ENCODE data around the gene HNRNPH2.

DNA sequence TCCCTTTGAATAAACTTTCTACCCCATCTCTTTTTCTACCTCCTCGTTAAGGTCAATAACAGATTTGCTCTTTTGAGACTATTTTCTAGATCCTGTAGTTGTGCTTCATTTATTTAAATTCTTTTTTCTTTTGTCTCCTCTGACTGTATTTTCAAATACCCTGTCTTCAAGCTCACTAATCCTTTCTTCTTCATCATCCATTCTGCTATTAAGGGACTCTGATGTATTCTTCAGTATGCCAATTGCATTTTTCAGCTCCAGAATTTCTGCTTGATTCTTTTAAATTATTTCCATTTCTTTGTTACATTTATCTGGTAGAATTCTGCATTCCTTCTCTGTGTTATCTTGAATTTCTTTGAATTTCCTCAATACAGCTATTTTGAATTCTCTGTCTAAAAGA is 41.3 kb downstream of the HNRNPH2 start:
- TF ChIP-seq, protein P1, sequence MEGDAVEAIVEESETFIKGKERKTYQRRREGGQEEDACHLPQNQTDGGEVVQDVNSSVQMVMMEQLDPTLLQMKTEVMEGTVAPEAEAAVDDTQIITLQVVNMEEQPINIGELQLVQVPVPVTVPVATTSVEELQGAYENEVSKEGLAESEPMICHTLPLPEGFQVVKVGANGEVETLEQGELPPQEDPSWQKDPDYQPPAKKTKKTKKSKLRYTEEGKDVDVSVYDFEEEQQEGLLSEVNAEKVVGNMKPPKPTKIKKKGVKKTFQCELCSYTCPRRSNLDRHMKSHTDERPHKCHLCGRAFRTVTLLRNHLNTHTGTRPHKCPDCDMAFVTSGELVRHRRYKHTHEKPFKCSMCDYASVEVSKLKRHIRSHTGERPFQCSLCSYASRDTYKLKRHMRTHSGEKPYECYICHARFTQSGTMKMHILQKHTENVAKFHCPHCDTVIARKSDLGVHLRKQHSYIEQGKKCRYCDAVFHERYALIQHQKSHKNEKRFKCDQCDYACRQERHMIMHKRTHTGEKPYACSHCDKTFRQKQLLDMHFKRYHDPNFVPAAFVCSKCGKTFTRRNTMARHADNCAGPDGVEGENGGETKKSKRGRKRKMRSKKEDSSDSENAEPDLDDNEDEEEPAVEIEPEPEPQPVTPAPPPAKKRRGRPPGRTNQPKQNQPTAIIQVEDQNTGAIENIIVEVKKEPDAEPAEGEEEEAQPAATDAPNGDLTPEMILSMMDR (optimal IDR thresholded peaks at IDR 0.05 in 1 of 3, IDR thresholded peaks at IDR 0.05 in 1 of 3, conservative IDR thresholded peaks at IDR 0.05 in 1 of 3; ENCODE audit: extremely low read depth in 1 of 3, insufficient read depth in 2 of 3, low read length in 3 of 3) = no peak
- TF ChIP-seq EZH2 (IDR thresholded peaks at IDR 0.05; ENCODE audit: low read length) = no peak
